H9 (cell line): ENCODE results near the gene GRIN2A. TPM values are rescaled to one million over a fixed set of nuclear protein-coding genes. Genes with fewer than 3 reads are reported as not detected.

Experiments
- DNase-seq: peaks from one replicate; pipeline ENCODE4 v3.0.0-alpha.2; 2017
- H2AFZ ChIP-seq: one replicate; pipeline ENCODE4 v1.6.1; 2013; ENCODE audit warnings: mild to moderate bottlenecking, low read length, control low read depth, moderate library complexity
- H2AK5ac ChIP-seq: 2 replicates; pipeline ENCODE4 v1.6.1; 2013; ENCODE audit warnings: low read length, control low read depth, mixed read lengths; ENCODE audit not compliant: insufficient read length
- H2BK120ac ChIP-seq: one replicate; pipeline ENCODE4 v1.6.1; 2013; ENCODE audit warnings: low read depth, mild to moderate bottlenecking, low read length, control low read depth, inconsistent platforms; ENCODE audit not compliant: poor library complexity, severe bottlenecking
- H2BK12ac ChIP-seq: 2 replicates; pipeline ENCODE4 v1.6.1; 2013; ENCODE audit warnings: low read length, control low read depth, mixed read lengths, low read depth; ENCODE audit not compliant: insufficient read length
- H2BK15ac ChIP-seq: 2 replicates; pipeline ENCODE4 v1.6.1; 2013; ENCODE audit warnings: low read depth, low read length, control low read depth
- H2BK20ac ChIP-seq: one replicate; pipeline ENCODE4 v1.6.1; 2013; ENCODE audit warnings: low read depth, mild to moderate bottlenecking, low read length, control low read depth, inconsistent platforms; ENCODE audit not compliant: poor library complexity, severe bottlenecking
- H2BK5ac ChIP-seq: 2 replicates; pipeline ENCODE4 v1.6.1; 2013; ENCODE audit warnings: low read length, control low read depth, mixed read lengths; ENCODE audit not compliant: insufficient read length
- H3K14ac ChIP-seq: 2 replicates; pipeline ENCODE4 v1.6.1; 2013; ENCODE audit warnings: low read length, control low read depth; ENCODE audit not compliant: insufficient read depth
- H3K18ac ChIP-seq: 2 replicates; pipeline ENCODE4 v1.6.1; 2013; ENCODE audit warnings: low read depth, mild to moderate bottlenecking, mixed read lengths, low read length, control low read depth; ENCODE audit not compliant: insufficient read length
- H3K23ac ChIP-seq: 2 replicates; pipeline ENCODE4 v1.6.1; 2013; ENCODE audit warnings: low read length, control low read depth, mixed read lengths, low read depth; ENCODE audit not compliant: insufficient read length
- H3K23me2 ChIP-seq: 2 replicates; pipeline ENCODE4 v1.6.1; 2013; ENCODE audit warnings: low read depth, mild to moderate bottlenecking, mixed read lengths, low read length, control low read depth; ENCODE audit not compliant: insufficient read length, poor library complexity, severe bottlenecking
- H3K27ac ChIP-seq: 2 replicates; pipeline ENCODE4 v1.5.1; 2013; ENCODE audit warnings: low read length, control low read depth, mixed read lengths, low read depth; ENCODE audit not compliant: insufficient read length
- H3K27me3 ChIP-seq: 2 replicates; pipeline ENCODE4 v1.6.1; 2013; ENCODE audit warnings: low read length, control low read depth, inconsistent platforms; ENCODE audit not compliant: insufficient read depth
- H3K4ac ChIP-seq: 2 replicates; pipeline ENCODE4 v1.6.1; 2013; ENCODE audit warnings: low read depth, mild to moderate bottlenecking, control low read depth, inconsistent platforms, low read length, moderate library complexity
- H3K4me1 ChIP-seq: 2 replicates; pipeline ENCODE4 v1.6.1; 2013; ENCODE audit warnings: low read length, control low read depth, inconsistent platforms; ENCODE audit not compliant: insufficient read depth
- H3K4me2 ChIP-seq: 2 replicates; pipeline ENCODE4 v1.6.1; 2013; ENCODE audit warnings: low read length, control low read depth, mixed read lengths; ENCODE audit not compliant: insufficient read length, insufficient read depth
- H3K56ac ChIP-seq: 2 replicates; pipeline ENCODE4 v1.6.1; 2013; ENCODE audit warnings: low read depth, mild to moderate bottlenecking, mixed read lengths, low read length, control low read depth; ENCODE audit not compliant: insufficient read length
- H3K79me1 ChIP-seq: 2 replicates; pipeline ENCODE4 v1.6.1; 2013; ENCODE audit warnings: low read depth, mild to moderate bottlenecking, moderate library complexity, low read length, control low read depth, inconsistent platforms; ENCODE audit not compliant: insufficient read depth, poor library complexity, severe bottlenecking
- H3K79me2 ChIP-seq: 2 replicates; pipeline ENCODE4 v1.6.1; 2013; ENCODE audit warnings: low read length, control low read depth, inconsistent platforms; ENCODE audit not compliant: insufficient read depth
- H3K9ac ChIP-seq: 2 replicates; pipeline ENCODE4 v1.6.1; 2013; ENCODE audit warnings: low read length, control low read depth, mixed read lengths; ENCODE audit not compliant: insufficient read length; ENCODE audit errors: extremely low read depth
- H3K9me3 ChIP-seq: one replicate; pipeline ENCODE4 v1.6.1; 2013; ENCODE audit warnings: low read depth, low read length, inconsistent platforms; ENCODE audit not compliant: control insufficient read depth
- H3T11ph ChIP-seq: one replicate; pipeline ENCODE4 v1.6.1; 2013; ENCODE audit warnings: mild to moderate bottlenecking, low read length, control low read depth, inconsistent platforms
- H4K20me1 ChIP-seq: one replicate; pipeline ENCODE4 v1.6.1; 2013; ENCODE audit not compliant: control insufficient read depth, insufficient read length, insufficient read depth
- H4K5ac ChIP-seq: 2 replicates; pipeline ENCODE4 v1.6.1; 2013; ENCODE audit warnings: low read depth, mild to moderate bottlenecking, mixed read lengths, low read length, control low read depth; ENCODE audit not compliant: insufficient read length
- H4K8ac ChIP-seq: replicated peaks from 2 replicates; pipeline ENCODE4 v1.6.1; 2013; ENCODE audit warnings: low read length, control low read depth, mixed read lengths, low read depth; ENCODE audit not compliant: insufficient read length
- H4K91ac ChIP-seq: 2 replicates; pipeline ENCODE4 v1.6.1; 2013; ENCODE audit warnings: low read depth, mild to moderate bottlenecking, moderate library complexity, mixed read lengths, low read length, control low read depth; ENCODE audit not compliant: insufficient read length
- H3K27ac Mint-ChIP-seq, 3 experiments: 2 replicates in 2 of 3; 3 replicates in 1 of 3; pipeline ENCODE4 v1.8.0; 2020 to 2021; ENCODE audit warnings: mixed read lengths in 3 of 3, mild to moderate bottlenecking in 1 of 3, moderate library complexity in 1 of 3
- H3K27me3 Mint-ChIP-seq: 2 replicates; pipeline ENCODE4 v1.8.0; 2021; ENCODE audit warnings: low read depth, mild to moderate bottlenecking, moderate library complexity, mixed read lengths
- H3K36me3 Mint-ChIP-seq, 3 experiments: 2 replicates in 2 of 3; 3 replicates in 1 of 3; pipeline ENCODE4 v1.8.0; 2020 to 2021; ENCODE audit warnings: low read depth in 3 of 3, mixed read lengths in 3 of 3; ENCODE audit not compliant: insufficient read depth in 1 of 3
- H3K4me1 Mint-ChIP-seq, 2 experiments: 2 replicates each; pipeline ENCODE4 v1.8.0; 2020; ENCODE audit warnings: mixed read lengths in 2 of 2
- H3K4me3 Mint-ChIP-seq, 2 experiments: 2 replicates in 1 of 2; 3 replicates in 1 of 2; pipeline ENCODE4 v1.8.0; 2020 to 2021; ENCODE audit warnings: mild to moderate bottlenecking in 2 of 2, mixed read lengths in 2 of 2, moderate library complexity in 1 of 2
- H3K9me3 Mint-ChIP-seq, 2 experiments: 2 replicates in 1 of 2; 3 replicates in 1 of 2; pipeline ENCODE4 v1.8.0; 2020; ENCODE audit warnings: mild to moderate bottlenecking in 2 of 2, mixed read lengths in 2 of 2, moderate library complexity in 1 of 2
- WGBS: extraction: QIAGEN DNeasy Blood & Tissue Kit; methylation state at CpG from one replicate; pipeline ENCODE4 v1.1.7; 2013; ENCODE audit warnings: missing lambda C conversion rate, low lambda C conversion rate, mixed read lengths; ENCODE audit not compliant: insufficient read length; ENCODE audit errors: extremely low coverage; 5-methylcytosine and 5-hydroxymethylcytosine counted together
- total RNA-seq: library from RNA; stranded (reverse); gene quantifications from 2 replicates; pipeline ENCODE4 v1.2.1, GENCODE V29; 2021
- TF ChIP-seq, protein P1 (sequence below): fragments of 200-600 bp; sonication (generic); conservative IDR thresholded peaks from 3 replicates; pipeline ENCODE4 v1.8.0; 2021; ENCODE audit warnings: antibody characterized with exemption, mild to moderate bottlenecking

GRIN2A gene
- total RNA-seq, 1 experiment from 2014 or later, result 1.5 TPM

DNA sequence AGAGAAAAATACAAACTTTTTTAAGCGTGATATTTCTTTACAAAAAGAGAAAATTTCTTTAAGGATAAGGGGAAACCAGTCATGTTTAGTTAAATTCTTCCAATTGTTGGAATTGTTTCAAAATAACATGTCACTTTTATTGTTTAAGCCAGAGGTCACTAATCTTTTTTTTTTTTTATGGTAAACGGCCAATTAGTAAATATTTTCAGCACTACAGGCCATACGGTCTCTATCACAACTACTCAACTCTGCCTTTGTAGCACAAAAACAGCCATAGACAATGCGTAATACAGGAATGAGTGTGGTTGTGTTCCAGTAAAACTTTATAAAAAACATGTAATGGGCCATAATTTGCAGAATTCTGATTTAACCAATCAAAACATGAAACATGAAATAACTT lies 401.4 kb downstream of the GRIN2A start:
- Histone ChIP-seq H2BK12ac (no peak overlapping the region), H3K14ac (no peak overlapping the region), H3K79me1 (no peaks in the 10 kb centered on the region), H3K9me3 (no peaks in the 10 kb centered on the region), H3K18ac (no peak overlapping the region), H2BK120ac (no peak overlapping the region), H3K4ac (no peak overlapping the region), H3K23ac (no peak overlapping the region), H3K4me1 (no peaks in the 10 kb centered on the region; the same call in 1 of the 2 replicates), H4K5ac (no peak overlapping the region), H3K56ac (no peak overlapping the region), H4K8ac (no peak overlapping the region), H3K4me2 (no peak overlapping the region), H4K91ac (no peak overlapping the region), H2BK15ac (no peak overlapping the region), H2BK20ac (no peak overlapping the region), H3T11ph (no peak overlapping the region), H3K27ac (no peak overlapping the region), H3K9ac (no peak overlapping the region), H3K23me2 (no peaks in the 10 kb centered on the region), H3K79me2 (no peaks in the 10 kb centered on the region; the same call in 1 of the 2 replicates), H3K27me3 (no peaks in the 10 kb centered on the region), H2BK5ac (no peak overlapping the region), H2AFZ (no peak overlapping the region), H4K20me1 (no peaks in the 10 kb centered on the region), H2AK5ac (no peak overlapping the region)
- no peaks in the 10 kb centered on the region; the same call in 1 of the 2 replicates for H3K27me3 Mint-ChIP-seq
- no peak for DNase-seq
- H3K4me3 Mint-ChIP-seq, result no peak overlapping the region
- H3K9me3 Mint-ChIP-seq, result no peaks in the 10 kb centered on the region
- H3K4me1 Mint-ChIP-seq, result peaks cover 8 to 11% of the 10 kb centered on the region in 2 experiments
- no CpG with 5 or more reads among the region's 4 CpGs for WGBS
- H3K27ac Mint-ChIP-seq, result no peak overlapping the region
- TF ChIP-seq, protein P1, sequence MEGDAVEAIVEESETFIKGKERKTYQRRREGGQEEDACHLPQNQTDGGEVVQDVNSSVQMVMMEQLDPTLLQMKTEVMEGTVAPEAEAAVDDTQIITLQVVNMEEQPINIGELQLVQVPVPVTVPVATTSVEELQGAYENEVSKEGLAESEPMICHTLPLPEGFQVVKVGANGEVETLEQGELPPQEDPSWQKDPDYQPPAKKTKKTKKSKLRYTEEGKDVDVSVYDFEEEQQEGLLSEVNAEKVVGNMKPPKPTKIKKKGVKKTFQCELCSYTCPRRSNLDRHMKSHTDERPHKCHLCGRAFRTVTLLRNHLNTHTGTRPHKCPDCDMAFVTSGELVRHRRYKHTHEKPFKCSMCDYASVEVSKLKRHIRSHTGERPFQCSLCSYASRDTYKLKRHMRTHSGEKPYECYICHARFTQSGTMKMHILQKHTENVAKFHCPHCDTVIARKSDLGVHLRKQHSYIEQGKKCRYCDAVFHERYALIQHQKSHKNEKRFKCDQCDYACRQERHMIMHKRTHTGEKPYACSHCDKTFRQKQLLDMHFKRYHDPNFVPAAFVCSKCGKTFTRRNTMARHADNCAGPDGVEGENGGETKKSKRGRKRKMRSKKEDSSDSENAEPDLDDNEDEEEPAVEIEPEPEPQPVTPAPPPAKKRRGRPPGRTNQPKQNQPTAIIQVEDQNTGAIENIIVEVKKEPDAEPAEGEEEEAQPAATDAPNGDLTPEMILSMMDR, result no peak
- H3K36me3 Mint-ChIP-seq, result no peaks in the 10 kb centered on the region; a peak in 1 of 7 replicates
